COLO829 (cell line): ENCODE data around the gene NCOA5.
"Not testable (repeated sequence)": the region's sequence is repeated elsewhere in the genome, so short reads cannot be mapped to it uniquely, and the experiment has no call there.

ENCODE experiments used
- DNase-seq: peaks from one replicate; pipeline ENCODE4 v3.0.0; 2012; ENCODE audit warnings: low spot score

NCOA5 gene

DNA sequence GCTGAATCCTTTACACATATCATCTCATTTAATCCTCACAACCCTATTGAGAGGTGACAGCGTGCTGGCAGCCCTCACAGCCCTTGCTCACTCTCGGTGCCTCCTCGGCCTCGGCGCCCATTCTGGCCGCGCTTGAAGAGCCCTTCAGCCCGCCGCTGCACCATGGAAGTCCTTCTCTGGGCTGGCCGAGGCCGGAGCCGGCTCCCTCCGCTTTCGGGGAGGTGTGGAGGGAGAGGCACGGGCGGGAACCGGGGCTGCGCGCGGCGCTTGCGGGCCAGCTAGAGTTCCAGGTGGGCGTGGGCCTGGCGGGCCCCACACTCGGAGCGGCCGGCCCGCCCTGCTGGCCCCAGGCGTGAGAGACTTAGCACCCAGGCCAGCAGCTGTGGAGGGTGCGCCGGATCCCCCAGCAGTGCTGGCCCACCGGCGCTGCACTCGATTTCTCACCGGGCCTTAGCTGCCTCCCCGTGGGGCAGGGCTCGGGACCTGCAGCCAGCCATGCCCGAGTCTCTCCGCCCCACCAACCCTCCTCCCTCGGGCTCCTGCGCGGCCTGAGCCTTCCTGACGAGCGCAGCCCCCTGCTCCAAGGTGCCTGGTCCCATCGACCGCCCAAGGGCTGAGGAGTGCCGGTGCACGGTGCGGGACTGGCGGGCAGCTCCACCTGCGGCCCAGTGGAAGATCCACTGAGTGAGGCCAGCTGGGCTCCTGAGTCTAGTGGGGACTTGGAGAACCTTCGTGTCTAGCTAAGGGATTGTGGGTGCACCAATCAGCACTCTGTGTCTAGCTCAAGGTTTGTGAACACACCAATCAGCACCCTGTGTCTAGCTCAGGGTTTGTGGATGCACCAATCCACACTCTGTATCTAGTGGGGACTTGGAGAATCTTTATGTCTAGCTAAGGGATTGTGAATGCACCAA is 2.1 kb upstream of the NCOA5 start:
- DNase-seq, result not testable (repeated sequence)

DNA sequence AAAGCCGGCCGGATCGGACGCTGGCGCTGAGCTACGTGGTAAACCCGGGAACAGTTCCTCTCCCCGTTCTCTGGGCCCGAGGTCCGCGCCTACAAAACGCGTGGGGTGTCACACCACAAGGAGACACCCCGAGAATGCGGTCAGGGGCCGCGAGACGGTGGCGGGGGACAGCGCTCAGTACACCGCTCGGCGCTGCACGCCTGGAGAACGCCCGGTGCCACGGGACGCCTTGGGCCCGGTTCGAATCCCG is 670 bp downstream of the NCOA5 start:
- DNase-seq, result no peak

DNA sequence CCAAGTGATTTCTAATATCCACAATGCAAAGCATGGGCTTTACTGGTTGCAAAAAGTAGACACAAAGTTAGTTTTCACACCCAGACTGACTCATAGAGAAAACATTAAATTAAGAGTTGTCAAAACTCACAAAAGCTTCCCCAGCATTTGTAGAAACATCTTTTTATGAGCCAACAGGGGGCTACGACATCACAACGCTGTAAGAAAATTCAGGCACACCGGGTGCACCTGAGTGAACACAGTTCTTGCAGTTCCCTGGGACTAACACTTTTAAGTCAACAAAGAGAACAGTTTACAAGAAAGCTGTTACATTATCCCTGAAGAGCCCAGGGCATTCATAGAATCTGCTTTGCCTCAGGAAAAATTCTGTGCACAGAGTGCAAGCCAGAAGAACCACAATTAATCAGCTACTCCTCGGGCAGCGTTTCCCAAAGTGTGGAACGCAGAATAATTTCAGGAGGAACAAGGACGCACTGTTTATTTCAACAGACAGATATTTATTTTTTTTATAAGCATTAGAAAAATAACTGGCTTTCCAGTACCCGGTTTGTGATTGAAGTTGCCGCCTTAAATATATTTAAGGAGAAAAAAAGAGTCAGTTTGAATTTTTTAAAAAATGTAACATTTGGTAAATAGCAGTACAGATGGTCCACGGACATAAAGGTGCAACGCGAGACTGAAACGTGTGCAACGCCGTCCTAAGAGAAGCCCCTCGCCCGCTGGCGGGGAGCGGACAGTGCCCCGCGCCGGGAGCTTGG is 1.2 kb downstream of the NCOA5 start:
- peak; percentile 53 for DNase-seq

DNA sequence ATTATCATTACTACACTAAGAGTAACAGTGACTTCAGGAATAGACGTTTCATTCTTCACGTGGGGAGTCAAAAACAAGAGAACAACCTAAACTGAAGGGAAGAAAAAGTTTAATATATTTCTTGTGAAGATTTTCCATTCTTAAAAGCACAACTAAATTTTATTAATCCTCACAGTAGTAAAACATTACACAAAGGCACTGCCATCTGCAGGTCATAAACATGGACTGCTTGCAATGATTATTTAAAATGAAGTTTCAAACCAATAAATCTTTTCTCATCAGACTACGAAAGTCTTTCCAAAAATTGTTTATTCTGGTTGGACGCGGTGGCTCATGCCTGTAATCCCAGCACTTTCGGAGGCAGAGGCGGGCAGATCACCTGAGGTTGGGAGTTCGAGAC is 2.6 kb downstream of the NCOA5 start:
- DNase-seq, result no peak

DNA sequence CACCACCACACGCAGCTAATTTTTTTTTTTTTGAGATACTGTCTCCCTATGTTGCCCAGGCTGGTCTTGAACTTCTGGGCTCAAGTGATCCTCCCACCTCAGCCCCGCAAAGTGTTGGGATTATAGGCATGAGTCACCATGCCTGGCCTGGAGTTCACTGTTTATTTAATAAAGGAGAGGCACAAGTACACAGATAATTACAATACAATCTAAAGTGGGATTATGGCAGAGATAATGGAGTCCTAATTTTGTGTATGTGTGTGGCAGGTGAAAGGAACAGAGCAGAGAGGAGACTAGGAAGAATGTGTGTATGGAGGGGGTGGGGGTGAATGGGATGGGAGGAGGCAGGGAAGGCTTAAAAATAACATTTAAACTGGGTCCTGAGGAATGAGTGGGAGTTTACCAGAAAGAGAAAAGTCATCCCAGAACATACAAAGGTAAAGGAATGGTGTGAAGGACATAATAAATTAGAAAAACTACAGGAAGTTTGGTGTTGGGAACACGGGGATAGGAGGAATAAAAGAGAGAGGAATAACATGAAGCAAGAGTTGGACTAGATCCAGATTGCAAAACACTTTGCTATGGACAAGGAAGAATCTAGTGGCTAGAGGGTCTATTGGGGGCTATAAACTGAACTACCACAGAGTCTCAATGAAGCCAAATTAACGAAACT is 4.4 kb downstream of the NCOA5 start:
- DNase-seq, result no peak

DNA sequence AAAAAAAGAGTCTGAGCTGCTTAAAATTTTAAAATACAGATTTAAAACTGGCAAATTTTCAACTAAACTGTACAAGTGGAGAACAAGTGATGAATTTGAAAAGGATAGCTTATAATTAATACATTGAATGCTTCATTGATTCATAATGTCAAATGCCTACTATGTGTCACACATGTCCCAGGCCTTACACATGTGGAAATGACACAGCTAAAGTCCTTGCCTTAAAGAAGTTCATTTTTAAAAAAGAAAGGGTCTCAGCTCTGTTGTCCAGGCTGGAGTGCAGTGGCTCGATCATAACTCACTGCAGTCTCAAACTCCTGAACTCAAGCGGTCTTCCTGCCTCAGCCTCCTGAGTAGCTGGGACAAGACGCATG is 5.0 kb downstream of the NCOA5 start:
- DNase-seq, result no peak

DNA sequence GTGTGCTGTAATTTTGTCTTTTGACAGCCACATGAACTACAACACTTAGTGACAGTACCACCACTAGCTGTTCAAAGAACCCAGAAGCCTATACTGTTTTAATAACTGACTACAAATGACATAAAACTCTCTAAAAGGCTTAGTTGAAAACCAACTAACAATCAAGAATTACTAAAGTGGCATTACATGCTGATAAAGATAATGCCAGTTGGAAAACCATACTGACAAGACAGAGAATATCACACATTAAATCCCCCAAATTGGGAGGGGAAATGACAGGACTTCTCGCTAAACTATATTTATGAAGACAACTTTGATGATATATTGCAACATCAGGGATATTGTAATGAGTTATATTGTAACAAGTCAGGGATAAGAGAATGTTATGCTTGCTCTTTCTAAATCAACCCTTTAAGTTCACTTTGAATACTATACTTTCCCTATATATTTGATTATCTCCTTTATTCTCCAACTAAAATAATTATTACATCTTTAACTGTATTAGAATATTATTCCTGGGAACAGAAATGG is 6.2 kb downstream of the NCOA5 start:
- no peak for DNase-seq

DNA sequence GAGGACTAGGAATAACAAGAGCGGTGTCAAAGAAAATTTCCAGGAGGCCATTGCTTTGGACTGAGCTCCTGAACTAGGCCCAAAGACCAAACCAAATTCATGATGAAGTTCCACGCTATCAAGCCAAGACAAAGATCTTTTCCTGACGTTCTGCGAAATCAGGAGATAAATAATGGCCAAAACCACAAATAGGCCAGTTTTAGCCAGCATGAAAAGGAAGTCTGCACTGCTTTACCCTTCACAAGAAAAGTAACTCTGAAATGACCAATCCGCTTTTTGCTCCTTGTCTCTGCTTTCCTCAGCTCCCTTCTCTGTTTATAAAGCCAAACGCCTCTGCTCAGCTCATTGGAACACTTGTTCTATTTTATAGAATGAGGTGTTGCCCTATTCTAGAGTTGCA is 6.7 kb downstream of the NCOA5 start:
- DNase-seq, result no peak

DNA sequence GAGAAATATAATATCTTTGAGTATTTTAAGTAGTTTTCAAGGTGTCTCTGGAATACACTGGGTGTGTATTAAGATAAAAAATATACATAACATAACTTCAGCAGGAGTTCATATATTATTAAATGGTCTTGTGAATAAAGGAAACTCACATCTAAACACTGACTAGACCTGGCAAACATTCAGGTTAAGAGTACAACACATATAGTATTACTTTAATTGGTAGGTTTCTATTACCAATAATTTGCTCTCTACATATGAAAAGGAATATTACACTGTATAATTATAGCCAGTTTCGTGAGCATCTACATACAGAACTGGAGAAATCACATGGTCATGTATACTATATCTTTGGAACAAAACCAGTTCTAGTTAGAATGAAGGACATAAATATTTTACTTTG is 8.7 kb downstream of the NCOA5 start:
- no peak for DNase-seq

DNA sequence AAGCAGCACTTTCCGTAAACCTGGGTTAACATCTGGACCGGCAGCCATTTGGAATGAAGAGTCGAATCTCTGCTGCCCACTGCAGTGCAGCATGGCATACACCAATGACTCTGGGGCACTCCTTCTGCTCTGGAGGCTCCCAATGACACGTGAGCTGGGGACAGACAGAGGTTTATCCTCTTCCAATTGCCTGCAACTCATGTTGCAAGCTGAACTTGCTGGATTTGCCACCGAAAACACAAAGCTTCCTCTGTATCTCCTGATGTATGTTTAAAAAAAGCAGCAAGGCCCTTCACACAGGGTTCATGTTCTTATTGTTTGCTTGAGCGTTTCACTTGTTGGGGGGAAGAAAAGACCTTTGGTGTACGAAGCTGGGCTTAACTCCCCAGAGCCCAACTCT is 10.8 kb downstream of the NCOA5 start:
- peak; percentile 69 for DNase-seq

DNA sequence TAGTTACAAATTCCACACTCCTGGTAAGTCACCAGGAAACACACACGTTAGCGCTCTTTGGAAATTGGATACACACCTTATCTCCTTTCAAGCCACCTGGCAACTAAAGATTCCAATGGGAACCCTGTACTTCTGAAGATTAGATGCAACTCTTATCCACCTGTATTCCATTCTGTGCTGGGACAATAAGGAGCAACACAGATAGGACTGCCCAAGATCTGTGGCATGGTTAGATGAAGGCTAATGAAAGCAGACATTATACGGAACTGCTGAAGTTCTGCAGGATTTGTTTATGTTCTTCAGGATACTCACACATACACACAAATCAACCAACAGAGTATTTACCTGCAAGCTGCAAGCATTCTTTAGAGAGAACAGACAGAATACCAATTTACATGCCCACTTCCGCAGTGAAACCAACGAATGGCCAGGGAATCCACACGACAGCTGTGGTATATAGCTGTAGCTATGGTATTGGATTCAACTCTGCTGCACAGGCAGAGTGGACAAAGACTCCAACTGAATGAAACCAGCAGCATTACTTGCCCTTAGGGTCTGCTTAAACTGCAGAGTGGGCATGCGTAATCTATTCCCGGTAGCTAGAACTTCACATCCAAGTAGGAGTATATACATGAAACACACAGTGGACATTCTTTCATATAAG is 12.0 kb downstream of the NCOA5 start:
- no peak for DNase-seq

DNA sequence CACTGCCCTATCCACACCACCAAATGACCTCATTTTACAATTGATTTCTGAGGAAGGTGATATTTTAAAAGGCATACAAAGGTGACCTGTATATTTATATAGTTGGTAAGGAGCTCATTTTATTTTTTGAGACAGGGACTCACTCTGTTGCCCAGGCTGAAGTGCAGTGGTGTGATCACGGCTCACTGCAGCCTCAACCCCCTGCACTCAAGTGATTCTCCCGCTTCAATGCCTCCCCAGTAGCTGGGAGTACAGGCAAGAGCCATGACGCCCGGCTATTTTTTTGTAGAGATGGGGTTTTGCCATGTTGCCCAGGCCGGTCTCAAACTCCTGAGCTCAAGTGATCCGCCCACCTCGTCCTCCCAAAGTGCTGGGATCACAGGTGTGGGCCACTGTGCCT is 13.0 kb downstream of the NCOA5 start:
- no peak for DNase-seq

DNA sequence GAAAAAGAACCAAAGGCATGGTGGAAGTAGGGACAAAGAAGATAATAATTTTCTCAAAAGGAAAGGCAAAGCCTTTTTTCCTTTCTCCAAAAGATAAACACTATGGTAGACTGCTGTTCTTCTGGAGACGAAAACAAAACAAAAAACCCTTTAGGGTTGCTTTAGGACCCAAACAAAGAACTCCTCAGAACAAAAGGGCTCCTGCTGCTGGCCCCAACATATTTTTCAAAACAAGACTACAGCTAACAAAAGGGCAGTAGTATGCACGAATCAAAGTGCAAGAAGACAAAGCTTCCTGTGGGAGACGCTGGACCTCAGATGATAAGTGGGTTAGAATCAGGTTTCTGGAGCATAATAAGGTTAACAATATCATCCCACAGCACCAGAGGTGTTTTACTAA is 15.8 kb downstream of the NCOA5 start:
- no peak for DNase-seq

DNA sequence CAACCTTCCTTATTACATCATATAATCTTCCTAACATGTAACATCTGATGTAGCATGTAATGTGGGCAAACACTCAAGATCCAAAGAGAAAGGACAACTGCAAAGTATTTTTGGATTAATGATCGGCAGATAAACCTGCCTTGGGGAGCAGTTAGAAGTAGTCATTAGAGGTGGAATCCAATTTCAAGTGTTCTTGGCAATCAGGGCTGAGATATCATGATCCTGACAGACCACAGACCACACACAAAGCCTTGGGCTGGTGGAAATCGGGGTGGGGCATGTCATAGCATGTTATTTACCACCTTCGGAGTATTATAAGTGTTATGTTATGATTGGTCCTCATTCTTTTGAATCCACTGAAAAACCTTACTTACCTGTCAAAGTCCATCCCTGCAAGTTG is 16.3 kb downstream of the NCOA5 start:
- no peak for DNase-seq

DNA sequence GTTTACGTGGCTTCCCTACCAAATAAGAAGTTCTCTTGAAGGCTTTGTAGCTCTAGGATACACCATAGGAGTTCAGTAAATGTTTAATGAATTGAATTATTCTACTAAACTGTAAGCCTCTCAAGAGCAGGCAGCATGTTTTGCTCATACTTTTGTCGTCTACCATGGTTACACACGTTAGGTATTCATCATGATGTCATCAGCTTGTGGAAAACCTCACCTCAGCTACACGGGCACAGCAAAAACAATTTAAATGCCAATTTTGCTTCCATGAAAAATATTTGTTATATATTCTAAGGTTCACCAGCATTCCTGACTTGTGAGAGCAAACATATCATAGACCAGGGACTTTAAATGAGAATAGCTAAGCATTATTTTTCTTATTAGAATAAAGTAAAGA is 16.7 kb downstream of the NCOA5 start:
- DNase-seq, result no peak

DNA sequence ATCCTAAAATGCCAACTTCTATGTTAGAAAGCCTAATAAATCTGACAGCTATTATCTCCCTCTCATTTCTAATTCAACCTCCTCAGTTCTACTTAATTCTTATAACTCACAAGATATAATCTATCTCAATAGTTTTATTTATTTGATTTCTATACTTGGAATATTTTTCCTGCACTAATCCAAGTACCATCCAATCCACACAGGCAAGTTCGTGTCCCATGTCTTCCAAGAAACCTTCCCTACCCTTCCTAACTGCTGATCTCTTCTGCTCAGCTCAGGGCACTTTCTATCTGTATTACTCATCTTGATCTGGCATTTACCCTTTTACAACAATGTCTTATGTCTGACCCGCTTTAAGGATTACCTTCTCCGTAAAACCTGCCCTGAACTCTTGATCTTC is 18.2 kb downstream of the NCOA5 start:
- DNase-seq, result no peak

DNA sequence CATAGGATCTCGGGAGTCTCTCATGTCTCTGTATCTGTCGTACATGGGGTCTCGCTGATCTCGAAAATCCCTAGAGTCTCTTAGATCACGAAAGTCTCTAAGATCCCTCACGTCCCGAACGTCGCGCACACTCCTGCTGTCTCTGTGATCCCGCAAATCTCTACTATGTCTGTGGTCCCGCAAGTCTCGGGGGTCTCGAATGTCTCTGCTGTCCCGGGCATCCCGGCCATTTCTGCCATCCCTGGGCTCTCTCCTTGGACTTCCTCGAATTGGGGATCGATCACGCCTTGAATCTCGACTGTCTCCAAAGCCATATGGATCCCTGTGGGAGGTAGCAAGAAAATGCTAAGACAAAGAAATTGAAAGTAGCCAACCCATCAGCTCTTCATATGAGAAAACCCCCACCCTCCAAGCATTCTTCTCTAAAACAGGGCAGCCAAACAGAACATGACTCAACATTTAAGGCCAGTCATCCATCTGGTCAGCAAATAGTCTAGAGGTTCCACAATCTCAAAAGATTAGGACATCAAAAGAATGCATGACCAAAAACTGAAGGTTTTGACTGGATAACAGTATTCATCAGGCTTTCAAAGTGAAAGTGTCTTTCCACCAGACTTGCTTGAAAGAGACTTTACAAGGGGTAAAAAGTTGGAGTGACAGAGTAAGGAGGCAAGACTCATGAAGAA is 19.4 kb downstream of the NCOA5 start:
- no peak for DNase-seq

DNA sequence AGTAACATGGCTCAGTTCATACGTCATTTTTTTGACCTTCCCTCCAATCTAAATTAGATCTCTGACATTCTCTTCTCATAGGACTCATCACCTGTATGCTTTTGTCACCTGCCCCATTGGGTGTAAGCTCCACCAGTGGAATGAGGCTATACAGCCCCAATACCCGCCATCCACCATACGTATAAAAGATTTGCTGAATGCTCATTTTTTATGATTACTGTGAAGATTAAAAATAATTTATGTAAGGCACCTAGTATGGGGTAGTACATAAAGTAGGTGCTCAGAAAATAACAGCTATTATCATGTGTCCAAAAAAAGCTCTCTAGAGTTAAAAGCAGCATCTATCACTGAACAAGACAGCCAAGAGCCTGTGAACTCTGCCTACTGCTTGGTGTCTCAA is 24.1 kb downstream of the NCOA5 start:
- DNase-seq, result no peak

DNA sequence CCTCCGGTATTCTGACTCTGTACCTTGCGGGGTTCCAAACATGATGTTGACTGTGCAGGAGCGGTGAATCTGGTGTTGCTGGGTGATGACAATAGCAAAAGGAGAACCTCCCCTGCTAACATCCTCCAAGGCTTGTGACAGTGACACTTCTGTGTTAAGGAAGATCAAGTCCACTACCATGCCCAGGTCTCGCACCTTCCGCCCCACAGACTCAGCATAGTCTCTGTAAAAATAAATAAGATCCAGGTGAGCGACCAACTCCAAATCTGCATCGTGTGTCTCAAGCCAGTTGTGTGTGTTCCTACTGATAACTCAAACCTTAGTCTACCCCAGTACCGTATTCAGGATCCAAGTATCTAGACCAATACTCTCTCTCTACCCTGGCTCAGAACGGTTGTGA is 24.8 kb downstream of the NCOA5 start:
- DNase-seq, result no peak

DNA sequence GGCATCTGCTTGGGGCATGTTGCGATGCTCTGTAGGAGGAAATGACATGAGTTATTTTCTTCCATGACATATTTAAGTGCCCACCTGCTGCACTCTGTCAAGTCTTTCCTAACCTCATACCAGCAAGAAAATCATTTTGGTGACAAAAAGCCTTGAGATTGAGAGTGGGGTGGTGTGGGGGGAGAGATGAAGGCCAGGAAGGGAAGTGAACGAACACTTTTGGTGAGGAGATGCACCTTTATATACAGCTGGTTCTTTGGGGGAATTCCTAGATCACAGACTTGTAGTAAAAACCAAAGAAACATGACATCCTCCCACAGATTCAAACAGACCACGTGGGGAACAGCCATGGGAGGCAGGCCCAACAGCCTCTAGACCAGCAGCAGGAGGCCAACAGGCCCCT is 26.1 kb downstream of the NCOA5 start:
- no peak for DNase-seq

DNA sequence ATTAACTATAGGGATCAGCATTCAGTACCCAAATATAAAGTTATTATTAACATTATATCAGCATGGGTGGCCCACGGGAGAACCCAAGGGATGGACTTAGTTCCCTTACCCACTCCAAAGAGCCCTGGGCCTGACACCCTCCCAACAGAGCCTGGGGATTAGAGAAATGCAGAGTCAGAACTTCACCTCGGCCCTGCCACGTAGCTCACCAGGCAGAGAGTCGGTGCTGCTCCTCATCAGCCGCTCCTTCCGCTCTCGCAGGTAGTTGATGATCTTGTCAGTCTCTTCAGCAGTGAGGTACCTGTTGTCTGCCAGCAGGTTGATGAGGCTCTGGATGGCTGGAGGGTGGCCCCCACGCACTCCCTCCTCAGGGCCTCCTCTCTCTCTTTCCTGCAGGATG is 26.6 kb downstream of the NCOA5 start:
- DNase-seq, result no peak

DNA sequence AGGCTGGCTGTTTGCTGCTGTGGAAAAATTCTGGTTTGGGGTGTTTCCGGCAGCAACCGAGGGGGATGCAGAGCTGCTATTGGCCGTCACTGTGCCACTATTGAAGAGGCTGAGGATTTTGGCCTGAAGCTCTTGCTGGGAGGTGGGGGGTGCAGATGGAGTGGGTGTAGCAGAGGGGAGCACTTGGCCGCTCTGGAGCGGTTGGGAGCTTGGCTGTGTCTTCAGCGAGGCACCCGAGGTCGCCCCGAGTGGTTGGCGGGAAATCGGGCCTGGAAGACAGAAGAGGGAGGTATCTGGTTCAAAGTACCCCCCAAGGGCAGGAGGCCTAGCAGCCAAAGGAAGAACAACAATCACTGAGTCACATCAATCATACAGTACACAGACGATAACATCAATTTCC is 27.1 kb downstream of the NCOA5 start:
- DNase-seq, result no peak
